Mucosa of descending colon (tissue), 3 donors: ENCODE results near the gene LMO2. TPM values are rescaled to one million over a fixed set of nuclear protein-coding genes. Genes with fewer than 3 reads are reported as not detected.

Experiments
- ATAC-seq: fragments of 200-7000 bp; cut with Tn5 transposase; one replicate; pipeline ENCODE4 v1.9.1; 2020; ENCODE audit warnings: mild to moderate bottlenecking, moderate library complexity
- DNase-seq, 3 donors: peaks; one replicate each; pipeline ENCODE4 v3.0.0-alpha.2; 2020
- H3K36me3 ChIP-seq: fragments of 200-600 bp; one replicate; pipeline ENCODE4 v1.8.0; 2021; ENCODE audit warnings: low read depth, mild to moderate bottlenecking
- H3K4me1 ChIP-seq: fragments of 200-600 bp; one replicate; pipeline ENCODE4 v1.8.0; 2021; ENCODE audit warnings: low read depth, mild to moderate bottlenecking
- H3K4me3 ChIP-seq: fragments of 200-600 bp; one replicate; pipeline ENCODE4 v1.8.0; 2021; ENCODE audit warnings: mild to moderate bottlenecking
- H3K9me3 ChIP-seq: fragments of 200-600 bp; one replicate; pipeline ENCODE4 v1.8.0; 2021; ENCODE audit warnings: mild to moderate bottlenecking
- intact Hi-C, 2 donors: fragments of 100-400 bp; cut with DNase I in 1 of 2; cut with micrococcal nuclease in 1 of 2; formaldehyde crosslinking; loops; one replicate each; pipeline versions ENCODE4 v1.11.0 to v1.11.1; 2022; cut with DNase I, micrococcal nuclease
- total RNA-seq, 3 donors: library from RNA; stranded (reverse); fragmentation: NEBNext Ultra II Directional in 2 of 3; extraction: Animal tissue kit (Norgen Biotek cat#: 25700) in 2 of 3; gene quantifications; one replicate each; pipeline versions ENCODE4 v1.2.1 to v1.2.4, GENCODE V29; 2021 to 2023
- TF ChIP-seq, protein P1 (sequence below): fragments of 200-600 bp; IDR thresholded peaks from one replicate; pipeline ENCODE4 v1.8.0; 2022; ENCODE audit warnings: antibody characterized with exemption, mild to moderate bottlenecking
- donor health status: DM: no; HTN: no; CAD: no; lungs with moderate emphysema.
- donor health status: DM: no; HTN: no; CAD: no.
- donor health status: DM: no; HTN: yes; CAD: no.

Gene LMO2
- total RNA-seq, 3 donors from 2014 or later = 7.5 to 12.1 (median 9.7) TPM

DNA sequence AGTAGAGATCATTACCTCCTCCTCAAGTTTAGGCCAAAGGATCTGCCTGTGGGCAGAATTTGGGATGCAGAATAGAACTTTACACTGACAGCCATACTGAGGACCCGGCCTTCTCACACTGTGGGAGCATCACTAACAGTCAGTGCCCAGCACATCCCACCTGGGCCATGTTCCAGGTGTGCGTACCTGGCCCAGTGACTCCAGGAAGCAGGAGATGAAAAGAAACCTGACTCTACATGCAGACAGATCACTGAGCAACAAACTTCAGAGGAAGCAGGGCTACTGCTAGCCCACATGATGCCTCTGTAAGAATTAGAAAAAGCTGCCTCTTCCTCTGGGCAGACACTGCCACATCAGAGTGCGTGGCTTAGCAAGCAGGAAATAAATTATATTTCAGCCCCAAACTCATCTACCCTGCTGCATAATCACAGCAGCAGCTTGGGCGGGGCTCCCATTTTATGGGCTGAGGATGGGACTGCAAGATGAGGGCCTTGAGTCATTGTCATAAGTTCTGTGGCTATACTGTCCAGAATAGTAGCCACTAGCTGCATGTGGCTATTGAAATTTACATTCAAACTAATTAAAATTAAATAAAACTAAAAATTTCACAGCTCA lies 6.0 kb upstream of the LMO2 start:
- TF ChIP-seq, protein P1, sequence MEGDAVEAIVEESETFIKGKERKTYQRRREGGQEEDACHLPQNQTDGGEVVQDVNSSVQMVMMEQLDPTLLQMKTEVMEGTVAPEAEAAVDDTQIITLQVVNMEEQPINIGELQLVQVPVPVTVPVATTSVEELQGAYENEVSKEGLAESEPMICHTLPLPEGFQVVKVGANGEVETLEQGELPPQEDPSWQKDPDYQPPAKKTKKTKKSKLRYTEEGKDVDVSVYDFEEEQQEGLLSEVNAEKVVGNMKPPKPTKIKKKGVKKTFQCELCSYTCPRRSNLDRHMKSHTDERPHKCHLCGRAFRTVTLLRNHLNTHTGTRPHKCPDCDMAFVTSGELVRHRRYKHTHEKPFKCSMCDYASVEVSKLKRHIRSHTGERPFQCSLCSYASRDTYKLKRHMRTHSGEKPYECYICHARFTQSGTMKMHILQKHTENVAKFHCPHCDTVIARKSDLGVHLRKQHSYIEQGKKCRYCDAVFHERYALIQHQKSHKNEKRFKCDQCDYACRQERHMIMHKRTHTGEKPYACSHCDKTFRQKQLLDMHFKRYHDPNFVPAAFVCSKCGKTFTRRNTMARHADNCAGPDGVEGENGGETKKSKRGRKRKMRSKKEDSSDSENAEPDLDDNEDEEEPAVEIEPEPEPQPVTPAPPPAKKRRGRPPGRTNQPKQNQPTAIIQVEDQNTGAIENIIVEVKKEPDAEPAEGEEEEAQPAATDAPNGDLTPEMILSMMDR = no peak
- no peak for DNase-seq
- H3K4me3 ChIP-seq = no peak overlapping the region
- H3K9me3 ChIP-seq = no peaks in the 10 kb centered on the region
- no peak for ATAC-seq
- H3K4me1 ChIP-seq = no peaks in the 10 kb centered on the region
- intact Hi-C loops = no loop called here
- no peaks in the 10 kb centered on the region for H3K36me3 ChIP-seq

DNA sequence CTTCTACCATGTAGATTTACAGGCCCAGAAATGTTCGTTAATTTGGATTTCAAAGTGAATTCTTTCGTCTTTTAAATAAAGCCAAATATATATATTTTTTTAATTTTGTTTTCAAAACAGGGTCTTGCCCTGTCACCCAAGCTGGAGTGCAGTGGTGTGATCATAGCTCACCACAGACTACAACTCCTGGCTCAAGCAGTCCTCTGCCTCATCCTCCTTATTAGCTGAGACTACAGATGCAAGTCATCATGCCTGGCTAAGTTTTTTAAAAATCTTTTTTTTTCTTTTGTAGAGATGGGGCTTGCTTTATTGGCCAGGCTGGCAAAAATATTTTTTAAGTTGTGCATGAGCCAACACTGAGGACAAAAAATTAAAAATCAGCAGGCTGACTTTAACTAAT lies 5.0 kb upstream of the LMO2 start:
- H3K4me1 ChIP-seq = no peaks in the 10 kb centered on the region
- no peak for DNase-seq
- no peaks in the 10 kb centered on the region for H3K36me3 ChIP-seq
- TF ChIP-seq, protein P1 = no peak
- no peak for ATAC-seq
- H3K4me3 ChIP-seq = no peak overlapping the region
- no peaks in the 10 kb centered on the region for H3K9me3 ChIP-seq
- intact Hi-C loops = no loop called here

DNA sequence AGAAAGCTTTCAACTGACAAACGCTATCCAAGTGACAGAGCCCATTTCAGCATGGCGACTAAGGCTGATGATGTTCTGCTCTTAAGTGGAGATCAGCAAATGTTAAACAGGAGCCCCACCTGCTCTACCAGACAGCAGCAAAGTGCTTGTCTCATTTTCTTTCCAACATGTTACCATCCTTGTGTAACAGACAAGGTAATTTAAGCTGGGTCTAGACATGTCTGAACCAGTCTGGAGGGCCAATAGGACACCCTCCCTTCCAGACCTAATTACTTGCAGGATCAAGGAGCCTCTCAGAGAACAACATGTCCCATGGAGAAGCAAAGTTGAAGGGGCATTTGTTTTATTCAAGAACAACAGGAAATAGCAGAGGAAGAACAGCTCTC lies 3.9 kb upstream of the LMO2 start:
- Histone ChIP-seq H3K9me3 (no peaks in the 10 kb centered on the region), H3K36me3 (no peaks in the 10 kb centered on the region), H3K4me3 (no peak overlapping the region), H3K4me1 (no peaks in the 10 kb centered on the region)
- ATAC-seq (no peak), DNase-seq (no peak)
- intact Hi-C loops = no loop called here
- TF ChIP-seq, protein P1 = no peak

DNA sequence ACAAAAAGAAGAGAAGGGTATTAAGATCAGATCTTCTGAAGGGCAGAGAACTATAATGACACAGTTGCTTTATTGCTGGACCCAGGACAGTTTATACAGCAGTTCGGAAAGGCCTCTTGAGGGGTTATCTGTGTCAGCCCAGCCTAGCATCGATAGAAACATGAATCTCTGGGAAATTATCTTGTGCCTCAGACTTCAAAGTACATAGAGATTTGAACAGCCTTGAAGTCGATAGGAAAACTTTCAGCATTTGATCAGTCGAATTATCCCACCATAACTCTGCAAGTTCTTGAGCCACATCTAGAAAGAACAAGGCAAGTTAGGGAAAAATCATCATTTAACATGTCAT lies 2.5 kb upstream of the LMO2 start:
- H3K4me3 ChIP-seq = no peak overlapping the region
- no peak for DNase-seq
- H3K36me3 ChIP-seq = no peaks in the 10 kb centered on the region
- intact Hi-C loops = no loop called here
- no peak for ATAC-seq
- H3K9me3 ChIP-seq = no peaks in the 10 kb centered on the region
- no peaks in the 10 kb centered on the region for H3K4me1 ChIP-seq
- TF ChIP-seq, protein P1 = no peak

DNA sequence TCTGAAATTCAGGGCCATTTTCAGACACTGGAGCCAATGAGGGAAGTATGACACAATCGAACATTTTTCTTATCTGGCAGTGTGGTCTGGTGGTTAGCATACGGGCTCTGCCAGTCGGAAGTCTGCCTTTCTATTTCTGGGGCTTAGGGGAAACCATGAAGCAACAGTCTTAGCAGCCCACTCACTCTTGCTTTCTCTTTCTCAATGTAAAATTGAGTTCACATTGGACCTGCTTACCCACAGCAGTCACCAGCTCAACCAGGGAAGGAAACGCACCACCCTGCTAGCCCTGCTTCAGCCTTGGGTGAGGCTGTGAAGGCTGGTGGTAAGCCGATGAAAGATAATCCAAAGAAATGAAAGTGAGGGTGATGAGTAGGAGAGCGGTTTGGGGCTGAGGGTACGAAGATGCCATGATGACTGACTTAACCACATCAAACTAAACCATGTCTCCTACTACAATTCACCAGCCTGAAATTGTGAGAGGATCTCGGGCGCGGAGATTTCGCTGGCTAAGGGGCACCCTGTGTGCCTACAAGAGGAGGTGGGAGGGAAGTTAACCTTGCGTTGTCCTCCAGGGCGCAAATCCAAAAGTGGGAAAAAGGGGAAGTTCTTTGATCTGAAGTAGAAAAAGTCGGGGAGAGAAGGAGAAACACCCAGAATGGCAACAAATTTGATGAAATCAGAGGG lies 2.0 kb upstream of the LMO2 start:
- Histone ChIP-seq H3K36me3 (no peaks in the 10 kb centered on the region), H3K4me3 (no peak overlapping the region), H3K4me1 (no peaks in the 10 kb centered on the region), H3K9me3 (no peaks in the 10 kb centered on the region)
- DNase-seq = peak in 1 of 3 donors; percentile 20
- intact Hi-C loops = no loop called here
- TF ChIP-seq, protein P1 = no peak
- peak; percentile 69 for ATAC-seq
